Psoas muscle (tissue), 8 donors: ENCODE measurements around the gene FAAP24. TPM values are rescaled to one million over a fixed set of nuclear protein-coding genes. Genes with fewer than 3 reads are reported as not detected.
"Not testable (repeated sequence)": the region's sequence is repeated elsewhere in the genome, so short reads cannot be mapped to it uniquely, and the experiment has no call there.

Source experiments
- ATAC-seq, 4 donors: fragments of 200-7000 bp; cut with Tn5 transposase; one replicate each; pipeline ENCODE4 v1.9.1; 2020; ENCODE audit warnings: moderate library complexity in 3 of 4, mild to moderate bottlenecking in 2 of 4
- DNase-seq, 2 donors: peaks; one replicate each; pipeline ENCODE4 v3.0.0-alpha.2; 2020
- H3K27ac ChIP-seq: fragments of 200-600 bp; one replicate; pipeline ENCODE4 v1.8.0; 2022
- H3K27me3 ChIP-seq, 3 donors: fragments of 200-600 bp in 1 of 3; one replicate each; pipeline versions ENCODE4 v1.6.1 to v1.8.0; 2013 to 2022; ENCODE audit warnings: low read length in 2 of 3, mild to moderate bottlenecking in 2 of 3, moderate library complexity in 1 of 3; ENCODE audit not compliant: insufficient read depth in 3 of 3
- H3K36me3 ChIP-seq, 2 donors: fragments of 200-600 bp in 1 of 2; one replicate each; pipeline versions ENCODE4 v1.6.1 to v1.8.0; 2013 to 2022; ENCODE audit warnings: low read depth in 1 of 2, mild to moderate bottlenecking in 1 of 2, moderate library complexity in 1 of 2; ENCODE audit not compliant: insufficient read depth in 1 of 2
- H3K4me1 ChIP-seq: fragments of 200-600 bp; one replicate; pipeline ENCODE4 v1.8.0; 2022
- H3K4me3 ChIP-seq: fragments of 200-600 bp; one replicate; pipeline ENCODE4 v1.8.0; 2022; ENCODE audit warnings: mild to moderate bottlenecking
- H3K9me3 ChIP-seq: fragments of 200-600 bp; one replicate; pipeline ENCODE4 v1.8.0; 2022
- CTCF ChIP-seq: fragments of 200-600 bp; IDR thresholded peaks from one replicate; pipeline ENCODE4 v1.8.0; 2022; ENCODE audit warnings: antibody characterized with exemption
- WGBS, 3 donors: extraction: QIAGEN DNeasy Blood & Tissue Kit; methylation state at CpG; one replicate each; pipeline versions ENCODE4 v1.1.6 to v1.1.7; 2013; 5-methylcytosine and 5-hydroxymethylcytosine counted together
- intact Hi-C, 2 donors: fragments of 100-400 bp; cut with DNase I; formaldehyde crosslinking; loops; one replicate each; pipeline versions ENCODE4 v1.11.0 to v1.14.2; 2022
- polyA plus RNA-seq, 3 donors: library from polyadenylated mRNA; stranded (reverse); fragments of 200-250 nt; gene quantifications; one replicate each; pipeline ENCODE4 v1.2.3, GENCODE V29; 2013
- total RNA-seq, 4 donors: library from RNA; stranded (reverse); fragmentation: NEBNext Ultra II Directional in 2 of 4; extraction: Animal tissue kit (Norgen Biotek cat#: 25700) in 2 of 4; gene quantifications; one replicate each; pipeline versions ENCODE4 v1.2.1 to v1.2.4, GENCODE V29; 2021 to 2023
- donor health status: healthy with polysubstance abuse.
- donor health status: DM: no; HTN: no; CAD: no; lungs with moderate emphysema.
- donor health status: Bipolar disorder and iron deficiency.
- donor health status: healthy.
- donor health status: DM: yes; HTN: yes; CAD: no.
- donor health status: DM: no; HTN: no; CAD: no.
- donor health status: DM: no; HTN: no; CAD: no.
- donor health status: DM: yes; HTN: yes; CAD: no.

FAAP24 gene
- total and polyA plus RNA-seq, 7 donors, result 0.12 to 2.9 (median 0.41) TPM; not detected in 1

DNA sequence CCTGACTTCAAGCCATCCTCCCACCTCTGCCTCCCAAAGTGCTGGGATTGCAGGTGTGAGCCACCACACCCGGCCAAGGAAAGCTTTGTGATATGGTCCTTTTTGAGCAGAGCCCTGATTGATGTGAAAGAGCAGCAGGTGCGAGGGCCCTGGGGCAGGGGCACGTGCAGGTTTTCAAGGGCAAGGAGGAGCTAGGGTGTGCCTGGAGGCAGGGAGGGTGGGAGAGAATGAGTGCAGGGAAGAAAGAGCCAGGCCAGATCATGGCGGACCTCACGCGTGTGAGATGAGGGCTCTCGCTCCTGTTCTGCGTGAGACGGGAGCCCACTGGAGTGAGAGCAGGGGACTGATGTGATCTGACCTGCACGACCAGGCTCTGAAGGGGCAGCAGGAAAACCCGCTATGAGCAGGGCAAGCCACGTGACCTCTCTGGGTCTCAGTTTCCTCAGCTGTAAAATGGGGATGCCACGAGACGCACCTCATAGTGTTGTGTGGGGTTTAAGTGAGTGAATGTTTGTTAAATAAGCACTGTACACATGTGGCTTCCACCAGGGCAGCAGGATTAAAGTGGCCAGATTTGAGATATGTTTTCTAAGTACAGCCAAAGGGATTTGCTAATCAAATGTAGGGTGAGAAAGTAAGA lies 25.8 kb downstream of the FAAP24 start:
- ATAC-seq (no peak), DNase-seq (no peak)
- Histone ChIP-seq H3K4me1 (no peaks in the 10 kb centered on the region), H3K27ac (no peak overlapping the region), H3K36me3 (no peaks in the 10 kb centered on the region), H3K27me3 (no peaks in the 10 kb centered on the region), H3K4me3 (no peak overlapping the region), H3K9me3 (no peaks in the 10 kb centered on the region)
- no peak for TF ChIP-seq CTCF
- intact Hi-C loops, result no loop called here
- 83 to 88% (median 88%) methylated on average over 14 of the region's 14 CpGs for WGBS, 3 donors

- 69 to 79% (median 72%) methylated on average over 3 of the region's 3 CpGs for WGBS, 3 donors
- Histone ChIP-seq H3K4me3 (no peak overlapping the region), H3K36me3 (no peaks in the 10 kb centered on the region), H3K27ac (no peak overlapping the region), H3K27me3 (no peaks in the 10 kb centered on the region), H3K9me3 (no peaks in the 10 kb centered on the region), H3K4me1 (no peaks in the 10 kb centered on the region)
- no peak for TF ChIP-seq CTCF
- no peak for ATAC-seq
- DNase-seq, result no peak
- intact Hi-C loops, result no loop called here
These were observed 26.7 kb downstream of the FAAP24 start for GRCh38 chr19:32998722-32999121.

DNA sequence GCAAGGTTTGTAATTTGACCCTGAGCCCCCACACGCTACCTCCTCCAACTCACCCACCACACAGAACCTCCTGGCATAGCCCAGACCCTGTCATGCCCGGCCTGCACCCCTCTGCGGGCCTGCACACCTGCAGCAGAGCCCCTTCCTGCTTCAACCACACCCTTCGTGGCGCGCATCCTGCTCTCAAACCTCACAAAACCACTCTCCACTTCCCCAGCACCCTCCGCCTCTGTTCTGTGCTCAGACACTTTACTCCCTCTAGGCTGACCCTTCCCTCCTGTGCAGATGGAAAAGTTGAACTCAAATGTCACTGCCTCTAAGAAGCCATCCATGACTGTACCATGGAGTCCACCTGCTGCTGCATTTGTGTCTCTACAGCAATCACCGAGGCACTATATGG lies 28.5 kb downstream of the FAAP24 start:
- Histone ChIP-seq H3K4me1 (no peaks in the 10 kb centered on the region), H3K27ac (no peak overlapping the region), H3K4me3 (no peak overlapping the region), H3K27me3 (no peaks in the 10 kb centered on the region), H3K9me3 (no peaks in the 10 kb centered on the region), H3K36me3 (no peaks in the 10 kb centered on the region)
- DNase-seq (no peak), ATAC-seq (no peak)
- WGBS, 3 donors, result 86 to 90% (median 89%) methylated on average over 8 of the region's 8 CpGs
- intact Hi-C loops, result no loop called here
- no peak for TF ChIP-seq CTCF

DNA sequence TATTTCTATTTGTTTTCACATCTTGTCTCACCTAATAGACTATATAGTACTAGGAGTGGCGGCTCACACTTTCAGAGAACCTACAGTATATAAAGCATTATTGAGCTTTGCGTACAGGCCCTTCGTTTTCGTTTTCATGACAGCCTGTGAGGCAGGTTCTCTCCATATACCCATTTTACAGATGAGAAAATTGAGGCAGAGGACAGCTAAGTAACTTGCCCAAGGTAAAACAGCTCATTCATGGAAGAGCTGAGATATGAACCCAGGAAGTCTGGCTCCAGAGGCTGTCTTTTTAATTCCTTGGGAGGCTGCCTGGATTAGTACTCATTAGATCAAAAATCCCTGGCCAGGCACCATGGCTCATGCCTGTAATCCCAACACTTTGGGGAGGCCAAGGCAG lies 28.9 kb downstream of the FAAP24 start:
- intact Hi-C loops, result no loop called here
- ATAC-seq (no peak), DNase-seq (no peak)
- no peaks in the 10 kb centered on the region for H3K27me3 ChIP-seq
- TF ChIP-seq CTCF, result no peak
- H3K27ac ChIP-seq, result no peak overlapping the region
- H3K9me3 ChIP-seq, result no peaks in the 10 kb centered on the region
- no peaks in the 10 kb centered on the region for H3K36me3 ChIP-seq
- 90 to 94% (median 90%) methylated on average over 4 of the region's 4 CpGs for WGBS, 3 donors
- no peaks in the 10 kb centered on the region for H3K4me1 ChIP-seq
- H3K4me3 ChIP-seq, result no peak overlapping the region

GRCh38 chr19:33002126-33002865 lies 30.3 kb downstream of the FAAP24 start:
- ATAC-seq, H3K27me3 ChIP-seq, H3K4me3 ChIP-seq, H3K36me3 ChIP-seq, H3K9me3 ChIP-seq, intact Hi-C loops, DNase-seq, H3K27ac ChIP-seq, H3K4me1 ChIP-seq: not testable (repeated sequence)
- WGBS, 3 donors, result 55 to 63% (median 61%) methylated on average over 15 of the region's 15 CpGs

DNA sequence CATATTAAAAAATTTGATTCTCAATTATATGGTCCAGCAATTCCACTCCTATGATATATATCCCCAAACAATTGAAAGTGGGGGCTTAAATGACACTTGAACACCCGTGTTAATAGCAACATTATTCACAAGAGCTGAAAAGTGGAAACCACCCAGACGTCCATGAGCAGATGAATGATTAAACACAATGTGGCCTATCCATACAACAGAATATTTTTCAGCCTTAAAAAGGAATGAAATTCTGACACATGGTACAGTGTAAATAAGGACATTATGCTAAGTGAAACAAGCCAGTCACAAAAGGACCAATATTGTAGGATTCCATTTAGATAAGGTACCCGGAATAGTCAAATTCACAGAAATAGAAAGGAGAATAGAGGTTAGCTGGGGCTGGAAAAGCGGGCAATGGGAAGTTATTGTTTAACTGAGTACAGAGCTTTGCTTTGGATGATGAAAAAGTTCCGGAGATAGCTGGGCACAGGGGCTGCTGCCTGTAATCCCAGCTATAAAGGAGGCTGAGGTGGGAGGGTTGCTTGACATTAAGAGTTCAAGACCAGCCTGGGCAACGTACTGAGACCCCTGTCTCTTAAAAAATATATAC lies 31.5 kb downstream of the FAAP24 start:
- H3K4me3 ChIP-seq, H3K9me3 ChIP-seq, H3K27me3 ChIP-seq, H3K4me1 ChIP-seq, ATAC-seq, H3K27ac ChIP-seq, intact Hi-C loops, H3K36me3 ChIP-seq, DNase-seq: not testable (repeated sequence)
- WGBS, 3 donors, result 75 to 80% (median 76%) methylated on average over 6 of the region's 6 CpGs
